Brain microvascular endothelial cell (primary cell): ENCODE measurements around the gene RANBP1.
A peak's percentile ranks its signal among the peaks of the same experiment; 100 is the strongest.

ENCODE experiments used
- DNase-seq: peaks from one replicate; pipeline ENCODE4 v3.0.0-alpha.2; 2020
- H3K27ac ChIP-seq: fragments of 250-450 bp; sonication (Bioruptor Pico); 2 replicates; pipeline ENCODE4 v1.5.1; 2020; ENCODE audit warnings: mild to moderate bottlenecking, moderate library complexity
- H3K27me3 ChIP-seq: fragments of 250-450 bp; sonication (Bioruptor Pico); replicated peaks from 2 replicates; pipeline ENCODE4 v1.5.1; 2020; ENCODE audit warnings: mild to moderate bottlenecking
- H3K36me3 ChIP-seq: fragments of 250-450 bp; sonication (Bioruptor Pico); replicated peaks from 2 replicates; pipeline ENCODE4 v1.5.1; 2020; ENCODE audit warnings: mild to moderate bottlenecking
- H3K4me3 ChIP-seq: 2 replicates; pipeline ENCODE4 v1.5.1; 2011; ENCODE audit warnings: low read depth, mild to moderate bottlenecking, control low read depth, low read length, moderate library complexity
- CTCF ChIP-seq: IDR thresholded peaks from 2 replicates; pipeline ENCODE4 v1.5.1; 2011; ENCODE audit warnings: low read depth, mild to moderate bottlenecking, moderate library complexity, low read length, control low read depth, inconsistent platforms; ENCODE audit errors: missing control alignments
- in situ Hi-C: cut with HindIII; loops from 2 replicates; pipeline ENCODE4 v1.10.0; 2017; ENCODE audit warnings: low sequenced_read_pairs, low pct_ligation_motif_present

RANBP1 gene

GRCh38 chr22:20109411-20110358, 6.2 kb upstream of the RANBP1 start:
- Histone ChIP-seq H3K27me3 (no peaks in the 10 kb centered on the region), H3K36me3 (peaks cover 90% of the 10 kb centered on the region), H3K27ac (no peak overlapping the region), H3K4me3 (no peak overlapping the region)
- no peak for DNase-seq
- in situ Hi-C loops: no loop called here
- no peak for TF ChIP-seq CTCF

- in situ Hi-C loops: no loop called here
- H3K27me3 ChIP-seq: no peaks in the 10 kb centered on the region
- peaks cover 90% of the 10 kb centered on the region for H3K36me3 ChIP-seq
- DNase-seq: no peak
- TF ChIP-seq CTCF: no peak
- H3K4me3 ChIP-seq: no peak overlapping the region
- no peak overlapping the region for H3K27ac ChIP-seq
Observed at GRCh38 chr22:20110359-20110985, 5.4 kb upstream of the RANBP1 start.

GRCh38 chr22:20111045-20111688, 4.7 kb upstream of the RANBP1 start:
- H3K27ac ChIP-seq: no peak overlapping the region
- no peaks in the 10 kb centered on the region for H3K27me3 ChIP-seq
- H3K36me3 ChIP-seq: peaks cover 87% of the 10 kb centered on the region
- in situ Hi-C loops: no loop called here
- TF ChIP-seq CTCF: peak; percentile 72
- DNase-seq: no peak
- H3K4me3 ChIP-seq: no peak overlapping the region

- Histone ChIP-seq H3K4me3 (no peak overlapping the region), H3K36me3 (peaks cover 79% of the 10 kb centered on the region), H3K27me3 (no peaks in the 10 kb centered on the region), H3K27ac (no peak overlapping the region)
- no peak for DNase-seq
- in situ Hi-C loops: no loop called here
- TF ChIP-seq CTCF: no peak
Observed at GRCh38 chr22:20111689-20112622, 3.9 kb upstream of the RANBP1 start.
